T-helper 2 cell treated with Interferon-gamma antibody and Interleukin-4, amounts not matched to agents 5 μg/mL and 100 μg/mL, for 36 hours (primary cell): ENCODE measurements around the gene SPTY2D1.
A peak's percentile ranks its signal among the peaks of the same experiment; 100 is the strongest.
"Not testable (repeated sequence)": the region's sequence is repeated elsewhere in the genome, so short reads cannot be mapped to it uniquely, and the experiment has no call there.

ENCODE experiments used
- DNase-seq: peaks from one replicate; pipeline ENCODE4 v3.0.0; 2021; ENCODE audit warnings: low spot score
- H3K27ac Mint-ChIP-seq: one replicate; pipeline ENCODE4 v1.8.0; 2021; ENCODE audit warnings: mild to moderate bottlenecking, mixed read lengths
- H3K27me3 Mint-ChIP-seq: one replicate; pipeline ENCODE4 v1.8.0; 2021; ENCODE audit warnings: low read depth, mixed read lengths
- H3K36me3 Mint-ChIP-seq: one replicate; pipeline ENCODE4 v1.8.0; 2021; ENCODE audit warnings: low read depth, mixed read lengths
- H3K4me1 Mint-ChIP-seq: one replicate; pipeline ENCODE4 v1.8.0; 2021; ENCODE audit warnings: low read depth, mixed read lengths
- H3K4me3 Mint-ChIP-seq: one replicate; pipeline ENCODE4 v1.8.0; 2022; ENCODE audit warnings: mild to moderate bottlenecking, moderate library complexity, mixed read lengths
- H3K9me3 Mint-ChIP-seq: one replicate; pipeline ENCODE4 v1.8.0; 2021; ENCODE audit warnings: mixed read lengths

Gene SPTY2D1, protein sequence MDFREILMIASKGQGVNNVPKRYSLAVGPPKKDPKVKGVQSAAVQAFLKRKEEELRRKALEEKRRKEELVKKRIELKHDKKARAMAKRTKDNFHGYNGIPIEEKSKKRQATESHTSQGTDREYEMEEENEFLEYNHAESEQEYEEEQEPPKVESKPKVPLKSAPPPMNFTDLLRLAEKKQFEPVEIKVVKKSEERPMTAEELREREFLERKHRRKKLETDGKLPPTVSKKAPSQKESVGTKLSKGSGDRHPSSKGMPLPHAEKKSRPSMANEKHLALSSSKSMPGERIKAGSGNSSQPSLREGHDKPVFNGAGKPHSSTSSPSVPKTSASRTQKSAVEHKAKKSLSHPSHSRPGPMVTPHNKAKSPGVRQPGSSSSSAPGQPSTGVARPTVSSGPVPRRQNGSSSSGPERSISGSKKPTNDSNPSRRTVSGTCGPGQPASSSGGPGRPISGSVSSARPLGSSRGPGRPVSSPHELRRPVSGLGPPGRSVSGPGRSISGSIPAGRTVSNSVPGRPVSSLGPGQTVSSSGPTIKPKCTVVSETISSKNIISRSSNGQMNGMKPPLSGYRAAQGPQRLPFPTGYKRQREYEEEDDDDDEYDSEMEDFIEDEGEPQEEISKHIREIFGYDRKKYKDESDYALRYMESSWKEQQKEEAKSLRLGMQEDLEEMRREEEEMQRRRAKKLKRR

DNA sequence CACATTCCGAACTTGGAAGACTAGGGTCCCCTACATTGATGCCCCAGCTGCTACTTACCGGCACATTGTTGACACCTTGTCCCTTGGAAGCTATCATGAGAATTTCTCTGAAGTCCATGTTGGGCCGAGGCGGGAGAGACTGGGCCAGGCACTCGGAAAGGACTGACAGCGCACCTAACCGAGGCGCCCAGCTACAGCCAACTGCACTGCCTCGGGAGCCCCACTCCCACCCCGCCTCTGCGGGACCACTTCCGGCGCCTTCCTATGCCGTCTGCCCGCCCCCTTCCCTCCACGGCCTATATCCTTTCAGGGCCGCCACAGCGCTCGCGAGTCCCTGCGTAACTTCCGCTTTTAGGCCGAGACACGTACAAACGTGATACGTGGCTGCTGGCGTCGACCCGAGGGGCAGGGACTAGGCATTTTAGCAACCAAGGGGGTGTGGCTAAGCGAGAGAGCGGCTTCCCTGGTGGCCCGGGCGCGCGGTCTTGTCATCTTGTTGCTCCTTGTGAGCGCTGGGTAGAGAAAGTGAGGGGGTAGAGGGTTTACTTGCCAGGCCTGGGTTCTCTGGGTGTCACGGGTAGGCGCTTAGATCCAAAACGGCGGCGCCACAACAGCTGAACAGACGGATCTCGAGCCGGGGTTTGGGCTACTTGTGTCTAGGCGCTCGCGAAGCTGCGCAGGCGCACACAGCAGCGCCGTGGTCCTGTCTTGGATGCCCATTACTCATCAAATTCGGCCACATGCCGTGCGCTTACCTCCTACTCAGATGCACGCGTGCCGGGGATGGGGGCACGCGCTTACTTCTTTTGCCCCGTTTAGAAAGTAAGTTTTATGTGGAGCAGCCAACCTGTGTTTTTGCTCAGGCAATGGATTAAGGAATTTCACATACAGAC is at the start of gene SPTY2D1:
Gene SPTY2D1, minus strand, starts transcription at position 203 of the 893 bp plus-strand sequence. Its CDS starts 85 bp downstream, at position 118.
- peak; percentile 98 for DNase-seq
- Mint-ChIP-seq H3K27me3 (no peaks in the 10 kb centered on the region), H3K4me3 (peak within 1 kb of the TSS; percentile 84), H3K9me3 (no peaks in the 10 kb centered on the region), H3K4me1 (peaks cover 18% of the 10 kb centered on the region), H3K36me3 (peaks cover 3% of the 10 kb centered on the region), H3K27ac (peak within 1 kb of the TSS; percentile 92)

DNA sequence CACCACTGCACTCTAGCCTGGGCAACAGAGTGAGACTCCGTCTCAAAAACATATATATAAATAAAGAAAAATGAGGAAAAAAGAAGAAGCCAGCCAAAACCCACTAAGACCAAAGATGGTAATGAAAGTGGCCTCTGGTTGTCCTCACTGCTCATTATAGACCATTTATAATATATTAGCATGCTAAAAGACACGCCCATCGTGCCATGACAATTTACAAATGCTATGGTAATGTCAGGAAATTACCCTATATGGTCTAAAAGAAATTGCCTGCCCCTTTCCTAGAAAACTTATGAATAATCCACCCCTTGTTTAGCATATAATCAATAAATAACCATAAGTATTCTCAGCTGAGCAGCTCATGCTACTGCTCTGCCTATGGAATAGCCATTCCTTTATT is 48.3 kb upstream of the SPTY2D1 start:
- H3K4me3 Mint-ChIP-seq = no peak overlapping the region
- no peaks in the 10 kb centered on the region for H3K4me1 Mint-ChIP-seq
- H3K9me3 Mint-ChIP-seq = no peaks in the 10 kb centered on the region
- H3K36me3 Mint-ChIP-seq = no peaks in the 10 kb centered on the region
- peaks cover 8% of the 10 kb centered on the region for H3K27me3 Mint-ChIP-seq
- H3K27ac Mint-ChIP-seq = no peak overlapping the region
- no peak for DNase-seq

DNA sequence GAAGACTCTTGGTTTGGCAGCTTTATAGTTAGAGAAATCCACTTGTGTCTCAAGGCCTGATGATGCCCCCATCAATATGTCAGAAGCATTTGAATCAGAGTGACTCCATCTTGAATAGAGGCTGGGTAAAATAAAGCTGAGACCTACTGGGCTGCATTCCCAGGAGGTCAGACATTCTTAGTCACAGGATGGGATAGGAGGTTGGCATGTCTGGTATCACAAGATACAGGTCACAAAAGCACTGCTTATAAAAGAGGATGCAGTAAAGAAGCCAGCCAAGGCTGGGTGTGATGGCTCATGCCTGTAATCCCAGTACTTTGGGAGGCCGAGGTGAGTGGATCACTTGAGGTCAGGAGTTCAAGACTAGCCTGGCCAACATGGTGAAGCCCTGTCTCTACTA is 47.8 kb upstream of the SPTY2D1 start:
- not testable (repeated sequence) for DNase-seq, H3K27me3 Mint-ChIP-seq, H3K4me1 Mint-ChIP-seq, H3K36me3 Mint-ChIP-seq, H3K4me3 Mint-ChIP-seq, H3K27ac Mint-ChIP-seq, H3K9me3 Mint-ChIP-seq

DNA sequence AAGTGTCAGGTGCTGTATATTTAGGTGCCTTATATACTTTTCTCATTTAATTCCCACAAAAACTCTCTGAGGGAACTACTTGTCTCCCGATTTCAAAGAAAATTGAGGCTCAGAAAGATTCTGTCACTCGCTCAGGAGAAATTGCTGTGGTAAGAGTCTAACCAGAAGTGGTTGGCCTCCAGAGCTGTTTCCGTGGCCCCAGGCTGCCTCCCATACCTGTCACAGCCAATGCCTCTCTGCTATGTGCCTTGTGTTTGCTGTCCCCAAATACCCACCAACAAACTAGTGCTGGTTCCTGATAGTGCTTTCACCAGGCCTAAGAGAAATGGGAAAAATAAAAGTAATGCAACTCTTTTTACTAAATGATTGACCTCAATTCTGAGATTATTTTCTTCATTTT is 43.4 kb upstream of the SPTY2D1 start:
- Mint-ChIP-seq H3K9me3 (no peaks in the 10 kb centered on the region), H3K4me3 (no peak overlapping the region)

DNA sequence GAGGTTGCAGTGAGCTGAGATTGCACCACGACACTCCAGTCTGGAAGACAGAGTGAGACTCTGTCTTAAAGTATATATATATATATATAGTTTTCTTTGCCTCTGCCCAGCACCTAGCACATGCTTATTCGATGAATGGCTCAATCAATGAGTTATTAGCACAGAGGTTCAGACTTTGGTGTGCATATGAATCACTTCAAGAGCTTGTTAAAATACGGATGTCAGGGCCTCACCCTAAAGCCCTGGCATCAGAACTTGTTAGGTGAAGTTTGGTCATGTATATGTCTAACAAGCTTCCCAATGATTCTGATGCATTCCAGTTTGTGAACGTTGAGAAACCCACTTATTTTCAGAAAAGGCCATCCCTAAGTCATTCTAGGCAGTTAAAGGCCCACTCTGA is 42.7 kb upstream of the SPTY2D1 start:
- no peaks in the 10 kb centered on the region for H3K9me3 Mint-ChIP-seq
- peaks cover 10% of the 10 kb centered on the region for H3K4me1 Mint-ChIP-seq
- H3K27me3 Mint-ChIP-seq = no peaks in the 10 kb centered on the region
- no peaks in the 10 kb centered on the region for H3K36me3 Mint-ChIP-seq
- no peak overlapping the region for H3K4me3 Mint-ChIP-seq
- no peak for DNase-seq
- no peak overlapping the region for H3K27ac Mint-ChIP-seq

More for the DNA sequence above, 43.4 kb upstream of the SPTY2D1 start:
- Mint-ChIP-seq H3K4me1 (peaks cover 5% of the 10 kb centered on the region), H3K27me3 (no peaks in the 10 kb centered on the region), H3K36me3 (no peaks in the 10 kb centered on the region), H3K27ac (no peak overlapping the region)
- no peak for DNase-seq

DNA sequence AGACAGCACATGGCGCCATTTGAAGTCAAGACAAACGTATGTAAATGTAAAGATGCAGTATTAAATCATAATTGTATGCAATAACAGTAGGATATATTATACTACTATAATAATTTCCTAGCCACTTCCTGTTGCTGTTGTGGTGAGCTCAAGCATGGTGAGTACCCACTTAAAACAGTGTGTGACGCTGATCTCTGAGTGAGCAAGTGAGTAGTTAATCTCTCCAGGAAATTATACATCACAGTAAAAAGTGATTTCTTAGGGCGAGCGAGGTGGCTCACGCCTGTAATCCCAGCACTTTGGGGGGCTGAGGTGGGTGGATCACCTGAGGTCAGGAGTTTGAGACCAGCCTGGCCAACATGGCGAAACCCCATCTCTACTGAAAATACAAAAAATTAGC is 38.1 kb upstream of the SPTY2D1 start:
- Mint-ChIP-seq H3K4me3 (peak overlapping the region; percentile 67), H3K27ac (peak overlapping the region; percentile 90), H3K4me1 (peaks cover 36% of the 10 kb centered on the region)
- DNase-seq = peak; percentile 39
- not testable (repeated sequence) for H3K36me3 Mint-ChIP-seq, H3K9me3 Mint-ChIP-seq, H3K27me3 Mint-ChIP-seq

DNA sequence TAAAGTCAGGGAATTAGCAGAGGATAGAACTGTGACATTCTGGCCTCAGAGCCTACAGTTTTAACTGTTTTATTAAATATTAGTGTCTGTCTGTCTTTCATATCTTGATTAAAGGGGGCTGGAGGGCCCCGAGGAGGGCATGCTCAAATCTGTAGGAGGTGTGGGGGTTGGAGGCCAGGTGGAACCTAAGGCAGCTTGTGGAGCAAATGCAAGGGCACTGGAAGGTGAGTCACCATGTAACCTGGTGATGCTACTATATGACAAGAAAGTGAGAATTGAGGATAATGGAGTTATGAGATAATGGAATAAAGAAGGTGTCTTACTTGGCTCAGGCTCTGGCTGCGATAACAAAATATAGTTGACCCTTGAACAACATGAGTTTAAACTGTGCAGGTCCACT is 37.1 kb upstream of the SPTY2D1 start:
- peaks cover 36% of the 10 kb centered on the region for H3K4me1 Mint-ChIP-seq
- H3K27me3 Mint-ChIP-seq = peaks cover 6% of the 10 kb centered on the region
- H3K27ac Mint-ChIP-seq = peak overlapping the region; percentile 24
- no peak for DNase-seq
- no peaks in the 10 kb centered on the region for H3K9me3 Mint-ChIP-seq
- H3K36me3 Mint-ChIP-seq = no peaks in the 10 kb centered on the region
- peak overlapping the region; percentile 0 for H3K4me3 Mint-ChIP-seq

DNA sequence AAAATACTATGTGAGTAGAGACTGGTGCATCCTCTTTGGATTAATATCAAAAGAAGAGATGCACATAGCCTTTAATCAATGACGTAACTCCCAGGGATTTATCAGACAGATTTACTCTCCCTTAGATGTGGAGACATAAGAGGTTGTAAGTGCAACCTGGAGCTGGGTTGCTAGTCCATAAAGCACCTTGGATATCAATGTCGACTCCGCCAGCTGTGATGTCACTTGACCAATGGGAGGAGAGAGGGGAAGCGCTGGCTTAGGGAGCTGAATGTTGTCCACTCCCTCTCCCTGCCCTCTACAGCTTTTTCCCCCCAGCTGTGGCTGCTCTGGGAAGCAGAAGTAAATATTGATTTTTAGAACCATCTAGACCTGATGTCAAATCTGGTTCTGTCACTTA is 35.6 kb upstream of the SPTY2D1 start:
- Mint-ChIP-seq H3K9me3 (no peaks in the 10 kb centered on the region), H3K27me3 (peaks cover 6% of the 10 kb centered on the region), H3K27ac (peak overlapping the region; percentile 85), H3K36me3 (no peaks in the 10 kb centered on the region), H3K4me1 (peaks cover 41% of the 10 kb centered on the region), H3K4me3 (peak overlapping the region; percentile 72)
- DNase-seq = no peak

DNA sequence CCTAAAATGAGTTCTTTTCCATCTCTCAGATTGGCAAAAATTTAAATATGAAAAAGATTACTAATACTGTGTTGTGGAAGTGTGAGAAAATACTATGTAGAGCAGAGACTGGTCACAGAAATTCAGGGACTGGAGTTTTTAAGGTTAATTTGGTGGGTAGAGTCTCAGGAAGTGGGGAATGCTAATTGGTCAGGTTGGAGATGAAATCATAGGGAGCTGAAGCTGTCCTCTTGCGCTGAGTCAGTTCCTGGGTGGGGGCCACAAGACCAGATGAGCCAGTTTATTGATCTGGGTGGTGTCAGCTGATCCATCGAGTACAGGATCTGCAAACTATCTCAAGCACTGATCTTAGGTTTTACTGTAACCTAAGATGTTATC is 35.1 kb upstream of the SPTY2D1 start:
- peaks cover 41% of the 10 kb centered on the region for H3K4me1 Mint-ChIP-seq
- H3K27ac Mint-ChIP-seq = peak overlapping the region; percentile 85
- H3K9me3 Mint-ChIP-seq = no peaks in the 10 kb centered on the region
- H3K27me3 Mint-ChIP-seq = peaks cover 6% of the 10 kb centered on the region
- H3K36me3 Mint-ChIP-seq = no peaks in the 10 kb centered on the region
- peak; percentile 20 for DNase-seq
- H3K4me3 Mint-ChIP-seq = peak overlapping the region; percentile 72

DNA sequence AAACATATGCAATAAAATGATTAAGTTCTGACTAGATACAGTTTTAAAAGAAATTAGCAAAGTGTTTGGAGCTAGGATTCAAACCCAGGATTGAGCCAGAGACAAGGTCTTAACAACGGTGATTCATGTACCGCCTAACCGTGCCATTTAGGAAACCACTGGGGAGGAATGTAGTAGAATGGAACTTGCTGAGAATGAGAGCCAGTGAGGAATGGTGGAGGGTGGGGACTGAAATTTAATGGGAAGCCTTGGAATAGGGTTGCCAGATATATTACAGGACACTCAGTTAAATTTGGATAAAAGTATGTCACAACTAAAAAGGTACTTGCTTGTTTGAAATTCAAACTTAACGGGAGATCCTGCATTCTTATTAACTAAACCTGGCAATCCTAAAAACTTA is 34.0 kb upstream of the SPTY2D1 start:
- DNase-seq = no peak
- Mint-ChIP-seq H3K36me3 (no peaks in the 10 kb centered on the region), H3K4me1 (peaks cover 41% of the 10 kb centered on the region), H3K9me3 (peaks cover under 1% of the 10 kb centered on the region), H3K27ac (no peak overlapping the region), H3K4me3 (no peak overlapping the region), H3K27me3 (peaks cover 7% of the 10 kb centered on the region)

DNA sequence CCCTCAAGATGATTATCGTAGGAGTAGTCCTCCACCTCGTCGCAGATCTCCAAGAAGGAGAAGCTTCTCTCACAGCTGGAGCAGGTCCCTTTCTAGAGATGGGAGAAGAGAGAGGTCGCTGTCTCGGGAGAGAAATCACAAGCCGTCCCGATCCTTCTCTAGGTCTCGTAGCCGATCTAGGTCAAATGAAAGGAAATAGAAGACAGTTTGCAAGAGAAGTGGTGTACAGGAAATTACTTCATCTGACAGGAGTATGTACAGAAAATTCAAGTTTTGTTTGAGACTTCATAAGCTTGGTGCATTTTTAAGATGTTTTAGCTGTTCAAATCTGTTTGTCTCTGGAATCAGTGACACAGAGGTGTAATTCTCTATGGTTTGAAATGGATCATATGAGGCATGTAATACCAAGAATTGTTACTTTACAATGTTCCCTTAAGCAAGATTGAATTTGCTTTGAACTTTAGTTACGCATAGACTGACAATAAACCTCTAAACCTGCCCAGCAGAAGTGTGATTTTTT is 31.3 kb upstream of the SPTY2D1 start:
- peak overlapping the region; percentile 10 for H3K4me3 Mint-ChIP-seq
- not testable (repeated sequence) for H3K9me3 Mint-ChIP-seq, DNase-seq, H3K36me3 Mint-ChIP-seq
- H3K4me1 Mint-ChIP-seq = peaks cover 25% of the 10 kb centered on the region
- peaks cover 24% of the 10 kb centered on the region for H3K27me3 Mint-ChIP-seq
- peak overlapping the region; percentile 19 for H3K27ac Mint-ChIP-seq

DNA sequence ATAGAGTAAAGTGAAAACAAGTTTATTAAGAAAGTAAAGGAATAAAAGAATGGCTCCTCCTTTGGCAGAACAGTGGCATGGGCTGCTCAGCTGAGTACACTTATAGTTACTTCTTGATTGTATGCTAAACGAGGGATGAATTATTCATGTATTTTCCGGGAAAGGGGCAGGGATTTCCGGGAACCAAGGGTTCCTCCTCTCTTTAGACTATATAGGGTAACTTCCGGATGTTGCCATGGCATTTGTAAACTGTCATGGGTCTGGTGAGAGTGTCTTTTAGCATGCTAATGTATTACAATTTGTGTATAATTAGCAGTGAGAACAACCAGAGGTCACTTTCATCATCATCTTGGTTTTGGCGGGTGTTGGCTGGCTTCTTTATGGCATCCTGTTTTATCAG is 23.5 kb upstream of the SPTY2D1 start:
- Mint-ChIP-seq H3K4me1 (no peaks in the 10 kb centered on the region), H3K27me3 (peaks cover 24% of the 10 kb centered on the region), H3K36me3 (no peaks in the 10 kb centered on the region), H3K4me3 (no peak overlapping the region), H3K27ac (no peak overlapping the region), H3K9me3 (no peaks in the 10 kb centered on the region)
- no peak for DNase-seq

DNA sequence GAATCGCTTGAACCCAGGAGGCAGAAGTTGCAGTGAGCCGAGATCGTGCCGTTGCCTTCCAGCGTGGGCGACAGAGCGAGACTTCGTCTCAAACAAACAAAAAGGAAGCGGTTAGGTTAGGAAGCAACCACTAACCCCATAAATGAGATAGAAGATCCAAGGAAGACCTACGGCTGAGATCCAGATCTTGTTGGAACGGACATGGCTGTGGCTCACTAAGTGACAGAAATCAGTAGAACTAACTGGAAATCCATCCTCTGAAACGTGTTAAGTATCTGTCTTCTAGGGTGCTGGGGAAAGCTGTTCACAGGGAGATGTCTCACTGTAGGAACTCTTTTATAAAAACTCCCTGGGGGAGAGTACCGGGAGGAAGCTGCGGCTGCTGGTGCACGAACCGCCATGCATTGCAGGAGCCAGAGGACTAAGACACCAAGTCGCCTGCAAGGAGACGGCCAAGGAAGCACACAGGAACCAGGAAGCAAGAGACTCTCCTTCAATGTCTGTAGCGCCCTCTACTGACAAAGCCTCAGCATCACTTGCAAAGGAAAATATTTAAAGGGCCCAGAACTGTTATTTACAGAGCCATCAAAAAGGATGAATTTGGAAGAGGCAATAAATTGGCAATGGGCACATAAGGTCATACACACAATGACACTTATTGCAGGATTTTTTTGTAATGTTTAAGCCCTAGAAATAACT is 16.9 kb upstream of the SPTY2D1 start:
- no peaks in the 10 kb centered on the region for H3K36me3 Mint-ChIP-seq
- no peaks in the 10 kb centered on the region for H3K27me3 Mint-ChIP-seq
- DNase-seq = peak; percentile 17
- peaks cover 9% of the 10 kb centered on the region for H3K4me1 Mint-ChIP-seq
- H3K27ac Mint-ChIP-seq = no peak overlapping the region
- no peaks in the 10 kb centered on the region for H3K9me3 Mint-ChIP-seq
- no peak overlapping the region for H3K4me3 Mint-ChIP-seq
